ENCODE results near the gene FCRL2.

DNA sequence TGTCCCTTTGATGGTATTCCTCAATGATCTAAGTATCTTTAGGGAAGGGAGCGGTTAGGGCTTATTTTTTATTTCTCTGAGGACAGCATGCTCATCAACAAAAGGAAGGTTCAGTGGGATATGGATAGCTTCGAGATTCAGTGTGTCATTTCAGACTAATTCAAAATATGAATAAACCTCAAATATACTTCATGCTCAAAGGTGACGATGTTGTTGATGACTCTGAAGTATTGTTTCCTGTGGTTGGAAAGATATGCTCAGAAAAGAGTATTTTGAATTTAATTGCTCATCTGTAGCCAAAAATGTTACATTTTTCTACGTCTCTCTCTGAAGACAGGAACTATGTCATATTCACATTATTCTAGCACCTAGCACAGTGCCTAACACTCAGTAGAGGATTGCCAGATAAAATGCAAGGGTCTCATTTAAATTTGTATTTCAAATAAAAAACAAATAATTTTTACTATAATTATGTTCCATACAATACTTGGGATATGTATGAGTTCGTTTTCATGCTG, 74.6 kb downstream of the FCRL2 start:
- TF ChIP-seq, protein P1, sequence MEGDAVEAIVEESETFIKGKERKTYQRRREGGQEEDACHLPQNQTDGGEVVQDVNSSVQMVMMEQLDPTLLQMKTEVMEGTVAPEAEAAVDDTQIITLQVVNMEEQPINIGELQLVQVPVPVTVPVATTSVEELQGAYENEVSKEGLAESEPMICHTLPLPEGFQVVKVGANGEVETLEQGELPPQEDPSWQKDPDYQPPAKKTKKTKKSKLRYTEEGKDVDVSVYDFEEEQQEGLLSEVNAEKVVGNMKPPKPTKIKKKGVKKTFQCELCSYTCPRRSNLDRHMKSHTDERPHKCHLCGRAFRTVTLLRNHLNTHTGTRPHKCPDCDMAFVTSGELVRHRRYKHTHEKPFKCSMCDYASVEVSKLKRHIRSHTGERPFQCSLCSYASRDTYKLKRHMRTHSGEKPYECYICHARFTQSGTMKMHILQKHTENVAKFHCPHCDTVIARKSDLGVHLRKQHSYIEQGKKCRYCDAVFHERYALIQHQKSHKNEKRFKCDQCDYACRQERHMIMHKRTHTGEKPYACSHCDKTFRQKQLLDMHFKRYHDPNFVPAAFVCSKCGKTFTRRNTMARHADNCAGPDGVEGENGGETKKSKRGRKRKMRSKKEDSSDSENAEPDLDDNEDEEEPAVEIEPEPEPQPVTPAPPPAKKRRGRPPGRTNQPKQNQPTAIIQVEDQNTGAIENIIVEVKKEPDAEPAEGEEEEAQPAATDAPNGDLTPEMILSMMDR (conservative IDR thresholded peaks at IDR 0.05; ENCODE audit: low read depth in 2 of 2), result no peak
- TF ChIP-seq STAT1 (IDR thresholded peaks at IDR 0.05; ENCODE audit: unreplicated experiment), result no peak

Data from GM23338 (cell line).